ENCODE measurements around the gene TMEM125. TPM values are rescaled to one million over a fixed set of nuclear protein-coding genes. Genes with fewer than 3 reads are reported as not detected.

TMEM125 gene
- total RNA-seq, 1 experiment from 2014 or later: not detected

DNA sequence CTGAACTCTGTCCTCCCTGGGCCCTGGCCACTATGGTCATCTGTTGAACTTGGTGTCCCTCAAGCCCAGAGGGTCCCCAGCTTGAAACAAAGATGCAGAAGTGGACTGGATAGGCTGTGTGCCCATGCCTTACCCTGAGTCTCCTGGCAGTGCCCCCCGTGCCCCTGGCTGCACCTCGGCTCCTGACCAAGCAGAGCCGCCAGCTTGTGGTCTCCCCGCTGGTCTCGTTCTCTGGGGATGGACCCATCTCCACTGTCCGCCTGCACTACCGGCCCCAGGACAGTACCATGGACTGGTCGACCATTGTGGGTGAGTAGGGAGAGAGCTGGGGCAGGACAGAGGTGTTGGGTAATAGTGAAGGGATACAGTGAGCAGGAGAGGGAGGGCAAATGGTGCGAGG, 41.7 kb downstream of the TMEM125 start:
- DNase-seq (ENCODE audit: low read depth): no peak

GRCh38 chr1:43312212-43312623, 42.4 kb downstream of the TMEM125 start:
- DNase-seq (ENCODE audit: low read depth): no peak

DNA sequence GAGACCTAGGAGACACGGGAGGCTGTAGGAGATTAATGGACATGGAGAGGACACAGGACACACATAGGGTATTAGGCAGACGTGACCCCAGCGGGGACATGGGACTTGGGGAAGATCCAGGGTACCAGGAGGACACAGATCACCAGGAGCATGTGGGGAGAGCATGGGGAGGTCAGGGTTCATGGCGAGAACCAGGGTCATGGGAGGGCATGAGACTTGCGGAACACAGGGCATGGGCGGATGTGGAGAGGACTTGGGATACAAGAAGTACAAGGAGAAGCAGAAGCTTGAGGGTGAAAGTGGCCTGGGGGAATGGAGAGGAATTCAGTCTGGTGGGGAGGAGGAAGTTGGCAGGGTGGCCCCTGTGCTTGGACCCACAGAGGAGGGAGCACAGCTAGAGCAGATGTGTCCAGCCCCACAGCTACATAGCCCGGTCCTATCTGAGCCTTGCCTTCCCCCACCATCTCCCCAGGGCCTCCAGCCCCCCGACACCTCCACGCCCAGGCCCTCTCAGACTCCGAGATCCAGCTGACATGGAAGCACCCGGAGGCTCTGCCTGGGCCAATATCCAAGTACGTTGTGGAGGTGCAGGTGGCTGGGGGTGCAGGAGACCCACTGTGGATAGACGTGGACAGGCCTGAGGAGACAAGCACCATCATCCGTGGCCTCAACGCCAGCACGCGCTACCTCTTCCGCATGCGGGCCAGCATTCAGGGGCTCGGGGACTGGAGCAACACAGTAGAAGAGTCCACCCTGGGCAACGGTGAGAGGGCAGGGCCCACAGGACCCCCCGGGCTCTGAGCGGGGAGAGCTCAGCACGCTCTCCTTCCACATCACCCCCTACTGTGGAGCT, 43.1 kb downstream of the TMEM125 start:
- DNase-seq (ENCODE audit: low read depth): no peak

DNA sequence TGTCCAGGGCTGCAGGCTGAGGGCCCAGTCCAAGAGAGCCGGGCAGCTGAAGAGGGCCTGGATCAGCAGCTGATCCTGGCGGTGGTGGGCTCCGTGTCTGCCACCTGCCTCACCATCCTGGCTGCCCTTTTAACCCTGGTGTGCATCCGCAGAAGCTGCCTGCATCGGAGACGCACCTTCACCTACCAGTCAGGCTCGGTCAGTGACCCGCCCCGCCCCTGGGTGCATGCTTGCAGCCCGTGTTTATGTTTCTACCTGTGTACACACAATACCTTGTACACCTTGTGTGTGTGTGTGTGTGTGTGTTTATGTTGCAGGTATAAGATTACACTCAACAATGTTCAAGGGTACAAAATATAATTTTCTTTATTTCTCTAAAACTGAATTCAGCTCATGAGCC, 44.0 kb downstream of the TMEM125 start:
- DNase-seq (ENCODE audit: low read depth): no peak

- DNase-seq (ENCODE audit: low read depth): no peak
Observed at GRCh38 chr1:43314233-43314632, 44.5 kb downstream of the TMEM125 start.

- DNase-seq (ENCODE audit: low read depth): no peak
Observed at GRCh38 chr1:43315481-43315880, 45.7 kb downstream of the TMEM125 start.

DNA sequence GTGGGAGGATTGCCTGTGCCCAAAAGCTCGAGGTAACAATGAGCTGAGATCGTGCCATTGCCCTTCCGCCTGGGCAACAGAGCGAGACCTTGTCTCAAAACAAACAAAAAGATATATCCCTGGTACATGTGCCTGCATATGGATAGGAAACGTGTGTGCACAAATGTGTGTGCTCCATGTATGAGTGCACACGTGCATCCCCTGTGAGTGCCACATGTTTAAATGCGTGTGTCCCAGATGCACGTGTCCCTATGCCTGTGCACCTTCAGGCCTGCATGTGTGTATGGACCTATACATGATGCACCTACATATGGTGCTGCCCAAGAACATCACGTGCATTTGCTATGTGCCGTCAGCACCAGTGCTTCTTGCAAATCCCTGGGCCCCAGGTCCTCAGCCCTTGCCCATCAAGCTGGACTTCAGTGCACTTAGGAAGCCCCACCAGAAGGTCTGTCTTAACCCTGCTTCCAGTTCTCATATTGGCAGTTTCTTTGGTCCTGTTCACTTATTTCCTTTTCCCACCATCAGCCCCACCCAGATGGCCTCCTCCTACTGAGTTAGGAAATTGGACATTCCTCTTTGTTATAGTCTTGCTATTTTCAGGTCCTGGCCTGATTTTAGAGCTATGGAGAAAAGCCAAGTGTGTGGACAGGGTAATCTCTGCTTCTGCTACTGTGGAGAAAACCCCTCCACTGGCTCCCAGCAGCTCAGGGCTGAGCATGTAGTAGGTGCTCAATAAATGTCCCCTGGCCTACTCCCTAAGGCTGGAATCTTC, 46.4 kb downstream of the TMEM125 start:
- no peak for DNase-seq (ENCODE audit: low read depth)

- DNase-seq (ENCODE audit: low read depth): no peak
Observed at GRCh38 chr1:43316738-43317520, 47.1 kb downstream of the TMEM125 start.

DNA sequence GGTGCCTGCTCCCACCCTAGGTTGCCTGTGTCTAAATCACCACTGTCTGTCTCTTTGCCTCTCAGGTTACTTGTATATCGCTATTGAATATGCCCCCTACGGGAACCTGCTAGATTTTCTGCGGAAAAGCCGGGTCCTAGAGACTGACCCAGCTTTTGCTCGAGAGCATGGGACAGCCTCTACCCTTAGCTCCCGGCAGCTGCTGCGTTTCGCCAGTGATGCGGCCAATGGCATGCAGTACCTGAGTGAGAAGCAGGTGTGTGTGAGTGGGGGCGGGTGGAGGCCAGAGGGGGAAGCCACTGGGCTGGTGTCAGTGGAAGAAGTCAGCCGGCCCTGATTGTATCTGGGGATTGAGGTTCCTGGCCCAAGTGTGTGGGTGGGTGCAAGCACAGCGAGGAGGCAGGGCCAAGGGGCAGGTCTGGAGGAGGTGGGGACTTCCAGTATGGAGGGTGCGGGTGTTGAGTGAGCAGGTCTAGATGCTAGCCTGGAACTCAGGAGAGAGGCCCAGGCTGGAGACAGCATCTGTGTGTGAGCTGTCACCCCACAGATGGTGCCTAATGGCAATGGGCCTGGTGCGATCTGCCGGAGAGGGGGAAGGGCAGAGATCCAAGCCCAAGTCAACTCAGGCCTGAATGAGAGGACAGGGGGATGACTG, 48.2 kb downstream of the TMEM125 start:
- DNase-seq (ENCODE audit: low read depth): no peak

DNA sequence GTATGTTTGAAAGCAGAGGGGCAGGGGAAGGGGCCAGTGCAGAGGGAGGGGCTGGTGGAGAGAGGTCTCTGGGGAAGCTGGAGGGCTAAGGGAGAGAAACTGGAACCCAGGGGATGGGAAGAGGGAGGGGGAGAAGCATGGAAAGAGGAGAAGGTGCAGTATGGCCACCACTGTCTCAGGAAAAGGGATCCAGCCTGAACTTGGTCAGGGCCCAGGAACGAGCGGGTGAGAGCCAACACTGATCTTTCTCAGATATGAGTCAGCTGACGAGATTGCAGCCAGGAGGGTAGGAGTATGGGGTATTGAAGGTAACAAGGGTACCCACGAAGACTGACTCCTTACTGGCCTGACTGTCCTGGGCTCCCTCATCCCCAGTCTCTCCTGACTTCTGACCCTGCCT, 49.0 kb downstream of the TMEM125 start:
- DNase-seq (ENCODE audit: low read depth): no peak

DNA sequence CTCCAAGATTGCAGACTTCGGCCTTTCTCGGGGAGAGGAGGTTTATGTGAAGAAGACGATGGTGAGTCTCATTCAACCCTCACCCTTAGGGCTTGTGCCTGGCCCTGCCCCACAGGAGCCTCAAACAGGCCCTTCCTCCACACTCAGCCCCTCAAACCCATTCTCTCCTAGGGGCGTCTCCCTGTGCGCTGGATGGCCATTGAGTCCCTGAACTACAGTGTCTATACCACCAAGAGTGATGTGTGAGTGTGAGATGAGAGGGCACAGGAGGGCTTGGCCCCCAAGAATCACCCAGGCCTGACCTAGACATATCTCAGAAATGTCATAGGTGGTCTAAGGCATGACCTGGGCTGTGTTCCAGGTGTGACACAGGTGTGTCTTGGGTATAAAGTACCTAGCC, 49.5 kb downstream of the TMEM125 start:
- DNase-seq (ENCODE audit: low read depth): no peak

DNA sequence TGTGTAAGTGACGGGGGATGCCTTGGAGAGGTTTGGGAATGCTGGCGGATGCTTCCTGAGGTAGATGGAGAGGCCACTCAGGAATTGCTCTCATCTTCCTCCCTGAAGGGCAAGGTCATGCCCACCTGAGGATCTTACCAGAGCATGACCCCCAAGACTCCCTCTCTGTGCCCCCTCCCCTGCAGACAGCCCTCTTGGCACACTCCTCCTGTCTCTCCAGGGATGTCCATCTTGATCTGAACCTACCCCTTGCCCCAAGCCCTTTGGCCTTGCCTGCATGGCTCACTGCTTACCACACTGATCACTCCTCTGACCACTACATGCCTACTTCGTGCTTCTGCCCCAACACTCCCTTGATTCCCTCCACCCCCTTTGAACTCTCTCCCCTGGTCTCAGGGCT, 50.0 kb downstream of the TMEM125 start:
- no peak for DNase-seq (ENCODE audit: low read depth)

DNA sequence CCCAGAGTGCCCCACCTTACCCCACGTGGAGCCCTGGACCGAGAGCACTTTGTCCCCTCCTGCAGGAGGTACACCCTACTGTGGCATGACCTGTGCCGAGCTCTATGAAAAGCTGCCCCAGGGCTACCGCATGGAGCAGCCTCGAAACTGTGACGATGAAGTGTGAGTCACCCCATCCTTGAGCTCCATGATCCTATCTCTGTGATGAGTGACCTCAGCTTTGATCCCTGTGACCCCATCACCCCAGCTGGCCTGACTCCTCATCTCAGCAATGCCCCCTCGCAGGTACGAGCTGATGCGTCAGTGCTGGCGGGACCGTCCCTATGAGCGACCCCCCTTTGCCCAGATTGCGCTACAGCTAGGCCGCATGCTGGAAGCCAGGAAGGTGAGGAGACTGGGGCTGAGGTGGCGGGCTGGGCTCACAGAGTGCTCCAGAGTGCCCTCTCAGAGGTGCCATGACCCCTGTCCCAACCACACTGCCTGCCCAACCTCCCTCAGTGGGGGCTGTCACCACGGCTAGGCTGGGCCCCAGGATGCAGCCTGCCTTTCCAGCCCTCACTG, 51.6 kb downstream of the TMEM125 start:
- DNase-seq (ENCODE audit: low read depth): peak; percentile 32

DNA sequence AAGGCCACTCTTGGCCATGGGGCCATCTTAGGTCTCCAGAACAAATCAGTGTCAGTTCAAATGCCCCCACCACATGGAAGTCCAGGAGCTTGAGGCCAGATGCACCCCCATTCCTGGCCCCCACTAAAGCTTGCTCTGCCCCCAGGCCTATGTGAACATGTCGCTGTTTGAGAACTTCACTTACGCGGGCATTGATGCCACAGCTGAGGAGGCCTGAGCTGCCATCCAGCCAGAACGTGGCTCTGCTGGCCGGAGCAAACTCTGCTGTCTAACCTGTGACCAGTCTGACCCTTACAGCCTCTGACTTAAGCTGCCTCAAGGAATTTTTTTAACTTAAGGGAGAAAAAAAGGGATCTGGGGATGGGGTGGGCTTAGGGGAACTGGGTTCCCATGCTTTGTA, 52.7 kb downstream of the TMEM125 start:
- no peak for DNase-seq (ENCODE audit: low read depth)

Other genes starting within 250 kb of the TMEM125 start
- 175 and 197 TPM in 2 replicates for gene EBNA1BP2, start 97.7 kb upstream of the TMEM125 start, total RNA-seq (2014; rRNA removed; shearing (Covaris generic))
- 0.10 and 0.48 TPM in 2 replicates for gene CFAP57, start 97.7 kb upstream of the TMEM125 start, total RNA-seq (2014; rRNA removed; shearing (Covaris generic))
- not detected in 2 replicates for gene C1orf210, start 15.6 kb downstream of the TMEM125 start, total RNA-seq (2014; rRNA removed; shearing (Covaris generic))
- gene TIE1, start 31.0 kb downstream of the TMEM125 start, total RNA-seq (2014; rRNA removed; shearing (Covaris generic)): 0.68 and 0.84 TPM in 2 replicates
- gene MPL, start 67.8 kb downstream of the TMEM125 start, total RNA-seq (2014; rRNA removed; shearing (Covaris generic)): not detected in 2 replicates
- gene CDC20, start 89.0 kb downstream of the TMEM125 start, total RNA-seq (2014; rRNA removed; shearing (Covaris generic)): 410 and 459 TPM in 2 replicates
- 105 and 147 TPM in 2 replicates for gene ELOVL1, start 98.0 kb downstream of the TMEM125 start, total RNA-seq (2014; rRNA removed; shearing (Covaris generic))
- gene MED8, start 119.8 kb downstream of the TMEM125 start, total RNA-seq (2014; rRNA removed; shearing (Covaris generic)): 79.4 and 81.3 TPM in 2 replicates
- 10.9 and 12.5 TPM in 2 replicates for gene SZT2, start 119.9 kb downstream of the TMEM125 start, total RNA-seq (2014; rRNA removed; shearing (Covaris generic))
- gene HYI, start 183.9 kb downstream of the TMEM125 start, total RNA-seq (2014; rRNA removed; shearing (Covaris generic)): 115 and 132 TPM in 2 replicates

Data from RPMI7951 (cell line).